HTR-8/SVneo (cell line): ENCODE measurements around the gene ADCY3.

ENCODE experiments used
- DNase-seq: peaks from one replicate; pipeline ENCODE4 v3.0.0; 2011; ENCODE audit warnings: low spot score, mixed read lengths; ENCODE audit not compliant: insufficient read length
- FAIRE-seq: peaks from 2 replicates; lab custom pipeline; 2011; peaks lifted over from hg19 to GRCh38; lab: Jason Lieb, UNC

ADCY3 gene

GRCh38 chr2:24926602-24927252 is 6.7 kb upstream of the ADCY3 start:
- FAIRE-seq (no peak), DNase-seq (no peak)

DNA sequence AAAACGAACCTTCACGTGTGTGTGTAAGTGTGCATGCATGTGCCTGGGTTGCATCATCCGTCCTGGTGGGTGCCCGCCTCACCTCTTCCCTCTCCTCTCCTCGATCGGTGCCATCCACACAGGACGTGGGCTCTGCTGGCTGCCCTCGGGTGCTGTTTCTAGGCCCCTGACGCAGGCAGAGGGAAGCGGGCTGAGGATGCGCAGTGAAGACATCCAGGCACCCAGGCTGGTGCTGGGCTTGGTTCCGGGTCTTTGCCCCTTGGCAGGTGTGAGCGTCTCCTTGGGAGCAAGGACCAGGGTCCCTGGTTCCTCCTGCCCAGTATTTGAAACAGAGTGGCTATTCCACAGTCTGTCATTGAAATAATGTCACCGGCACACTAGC is 6.2 kb upstream of the ADCY3 start:
- no peak for DNase-seq
- FAIRE-seq = no peak

- DNase-seq (no peak), FAIRE-seq (peak; percentile 99)
Measured at GRCh38 chr2:24925815-24926214, 5.8 kb upstream of the ADCY3 start.

- no peak for DNase-seq
- FAIRE-seq = no peak
Measured at GRCh38 chr2:24924732-24925131, 4.7 kb upstream of the ADCY3 start.

DNA sequence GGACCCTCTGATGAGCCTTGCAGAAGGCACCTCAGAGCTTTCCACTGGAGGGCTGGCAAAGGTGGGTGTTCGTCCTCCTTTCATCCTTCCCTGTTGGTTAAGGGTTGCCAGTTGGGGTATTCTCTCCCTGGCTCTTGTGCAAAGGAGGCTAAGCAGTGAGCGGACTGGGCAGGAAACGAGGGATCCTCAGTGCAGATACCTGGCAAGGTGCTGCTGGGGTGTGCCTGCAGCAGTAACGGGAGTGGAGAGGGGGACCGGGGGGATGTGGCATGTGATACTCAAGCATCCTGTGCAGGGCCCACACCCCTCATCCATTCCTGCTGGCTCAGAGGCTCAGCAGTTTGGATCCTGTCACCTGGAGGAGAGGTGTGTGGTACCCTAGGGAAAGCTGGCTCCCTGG is 4.2 kb upstream of the ADCY3 start:
- DNase-seq (no peak), FAIRE-seq (no peak)

GRCh38 chr2:24923106-24923505 is 3.1 kb upstream of the ADCY3 start:
- DNase-seq (no peak), FAIRE-seq (no peak)

DNA sequence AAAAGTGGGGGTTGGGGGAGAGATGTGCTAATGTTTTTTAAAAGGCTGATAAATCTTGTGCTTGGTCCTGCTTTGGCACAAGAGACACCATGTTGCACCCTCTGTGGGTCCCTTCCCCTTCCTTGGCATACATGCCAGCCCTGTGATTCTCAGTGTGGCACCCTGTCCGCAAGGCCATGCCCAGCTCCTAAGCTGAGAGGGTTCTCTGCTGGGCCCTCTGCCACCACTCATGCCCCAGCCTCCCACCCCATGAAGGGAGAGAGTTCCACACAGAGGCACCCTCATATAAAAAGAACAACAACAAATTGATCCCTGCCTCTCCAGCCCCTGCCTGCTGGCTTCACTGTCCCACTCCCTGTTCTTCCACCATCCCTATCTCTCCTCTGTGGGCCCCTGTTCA is 2.5 kb upstream of the ADCY3 start:
- DNase-seq = no peak
- FAIRE-seq = no peak

- FAIRE-seq = no peak
- no peak for DNase-seq
Measured at GRCh38 chr2:24920809-24921441, 888 bp upstream of the ADCY3 start.

GRCh38 chr2:24919506-24920097 is 435 bp downstream of the ADCY3 start:
- no peak for FAIRE-seq
- no peak for DNase-seq

- DNase-seq (peak; percentile 32), FAIRE-seq (peak; percentile 57)
Measured at GRCh38 chr2:24919037-24919505, 966 bp downstream of the ADCY3 start.

DNA sequence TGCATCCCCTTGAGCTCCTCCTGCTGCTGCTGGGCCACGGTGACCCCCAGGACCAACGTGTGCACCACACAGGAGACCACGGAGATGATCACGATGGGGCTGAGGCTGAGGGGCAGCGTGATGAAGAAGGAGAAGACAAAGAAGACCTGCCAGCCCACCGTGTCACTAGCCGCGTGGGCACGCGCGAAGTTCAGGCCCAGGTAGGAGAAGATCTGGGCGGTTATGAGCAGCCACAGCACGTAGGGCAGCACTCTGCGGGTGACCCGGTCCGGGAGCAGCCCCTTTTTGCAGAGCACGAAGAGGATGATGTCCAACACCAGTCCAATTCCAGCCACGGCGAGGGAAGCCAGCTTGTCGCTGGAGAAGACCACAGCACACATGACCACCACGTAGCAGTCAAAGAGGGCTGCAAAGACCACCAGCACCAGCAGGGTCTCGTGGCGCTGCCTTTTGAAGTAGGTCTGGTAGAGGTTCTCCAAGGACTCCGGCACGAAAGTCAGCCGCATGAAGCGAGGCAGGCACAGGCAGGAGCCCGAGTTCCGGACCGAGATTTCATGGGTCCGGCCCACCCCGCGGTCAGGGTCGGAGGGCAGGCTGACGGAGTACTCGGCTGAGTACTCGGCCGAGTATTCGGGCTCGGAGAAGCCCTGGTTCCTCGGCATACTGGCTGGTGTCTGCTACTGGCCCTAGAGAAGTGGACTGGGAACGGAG is 1.6 kb downstream of the ADCY3 start:
- DNase-seq (no peak), FAIRE-seq (peak; percentile 51)

- DNase-seq (no peak), FAIRE-seq (peak; percentile 28)
Measured at GRCh38 chr2:24917731-24918325, 2.2 kb downstream of the ADCY3 start.

DNA sequence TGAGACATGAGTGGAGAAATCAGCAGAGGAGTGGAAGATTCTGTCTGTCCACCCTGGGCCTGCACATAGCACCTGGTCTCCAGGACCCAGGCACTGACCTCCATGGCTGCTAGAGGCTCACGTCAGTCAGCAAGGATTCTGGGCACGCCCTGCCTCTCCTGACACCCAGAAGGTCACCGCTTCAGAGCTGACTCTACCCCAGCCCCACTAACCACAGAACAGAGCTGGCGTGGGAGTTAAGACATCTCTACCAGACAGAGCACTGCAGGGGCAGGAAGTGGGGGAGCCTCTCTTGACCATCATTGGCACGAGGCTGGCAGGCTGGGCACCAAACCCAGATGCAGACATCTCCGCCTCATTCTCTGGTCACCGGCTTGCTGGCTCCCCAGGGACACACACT is 3.0 kb downstream of the ADCY3 start:
- DNase-seq (no peak), FAIRE-seq (peak; percentile 77)

DNA sequence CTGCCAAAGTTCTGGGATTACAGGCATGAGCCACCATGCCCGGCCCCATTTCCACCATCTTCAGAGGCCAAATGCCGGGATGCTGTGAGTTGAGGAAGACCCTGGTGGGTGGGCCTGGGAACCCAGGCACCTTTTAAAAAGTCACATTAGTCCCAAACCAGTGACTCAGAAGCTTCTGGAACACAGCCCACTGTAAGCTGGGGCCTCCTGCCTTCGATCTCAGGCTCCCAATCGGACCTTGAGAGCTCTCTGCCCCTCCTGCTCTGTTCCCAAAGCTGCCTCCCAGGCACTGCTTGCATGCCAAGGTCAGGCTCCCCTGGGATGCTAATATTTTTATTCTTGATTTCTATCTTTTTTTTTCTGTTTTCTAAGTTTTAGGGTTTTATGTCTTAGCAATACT is 4.2 kb downstream of the ADCY3 start:
- no peak for DNase-seq
- FAIRE-seq = no peak

- DNase-seq (no peak), FAIRE-seq (no peak)
Measured at GRCh38 chr2:24915175-24915574, 4.9 kb downstream of the ADCY3 start.

DNA sequence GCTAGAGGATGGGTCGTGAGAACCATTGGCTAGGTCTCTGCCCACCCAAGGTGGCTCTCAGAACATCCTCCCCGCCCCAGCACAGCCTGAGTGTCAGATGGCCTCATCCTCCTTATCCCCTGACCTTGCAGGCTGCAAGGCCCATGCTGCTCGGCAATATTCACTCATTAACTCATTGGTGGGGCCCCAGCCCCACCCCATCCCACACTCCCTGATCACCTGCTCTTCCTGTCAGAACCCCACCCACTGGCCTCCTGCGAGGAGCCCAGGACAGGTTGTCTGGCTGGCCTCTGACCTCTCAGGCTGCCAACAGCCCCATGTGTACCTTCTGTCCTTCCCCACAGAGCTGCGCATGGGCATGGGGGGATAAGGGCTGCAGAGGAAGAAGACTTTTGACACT is 5.3 kb downstream of the ADCY3 start:
- FAIRE-seq (peak; percentile 60), DNase-seq (no peak)

DNA sequence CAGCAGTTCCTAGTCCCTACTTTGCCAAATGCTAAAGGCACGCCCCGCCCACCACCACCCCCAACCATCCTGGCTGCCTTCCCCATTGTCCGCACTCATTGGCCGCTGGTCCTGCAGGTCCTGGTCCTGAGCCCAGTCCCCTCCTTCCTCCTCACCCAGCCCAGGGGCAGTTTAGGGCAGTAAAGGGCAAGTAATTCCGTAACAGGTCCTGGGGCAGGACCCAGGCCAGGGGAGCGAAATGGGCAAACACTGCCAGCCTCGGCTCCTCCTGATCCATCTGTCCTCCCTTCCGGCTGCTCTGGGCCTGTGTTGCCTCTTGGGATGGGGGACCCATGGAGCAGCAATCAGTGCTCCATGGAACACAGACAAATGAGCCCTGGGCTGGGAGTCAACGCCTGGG is 6.1 kb downstream of the ADCY3 start:
- no peak for DNase-seq
- no peak for FAIRE-seq

DNA sequence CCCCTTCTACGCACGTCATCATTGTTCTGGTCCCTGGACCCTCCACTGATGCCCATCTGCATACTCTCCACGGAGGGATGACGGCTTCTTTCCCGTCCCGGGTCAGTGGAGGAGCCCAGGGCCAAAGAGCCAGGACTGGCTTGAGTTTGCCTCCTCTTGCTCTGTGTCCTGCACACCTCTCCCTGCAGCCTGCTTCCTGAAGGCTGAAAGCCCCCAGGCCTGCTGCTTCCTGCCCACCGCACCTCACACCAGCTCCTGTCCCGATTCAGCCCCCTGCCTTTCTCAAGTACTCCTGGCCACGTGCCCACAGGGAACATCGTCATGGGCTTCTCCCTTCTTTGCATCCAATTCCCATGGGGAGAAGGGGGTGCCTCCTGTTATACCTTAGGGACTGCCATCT is 7.1 kb downstream of the ADCY3 start:
- DNase-seq (no peak), FAIRE-seq (no peak)

- no peak for DNase-seq
- FAIRE-seq = no peak
Measured at GRCh38 chr2:24912523-24912922, 7.5 kb downstream of the ADCY3 start.

DNA sequence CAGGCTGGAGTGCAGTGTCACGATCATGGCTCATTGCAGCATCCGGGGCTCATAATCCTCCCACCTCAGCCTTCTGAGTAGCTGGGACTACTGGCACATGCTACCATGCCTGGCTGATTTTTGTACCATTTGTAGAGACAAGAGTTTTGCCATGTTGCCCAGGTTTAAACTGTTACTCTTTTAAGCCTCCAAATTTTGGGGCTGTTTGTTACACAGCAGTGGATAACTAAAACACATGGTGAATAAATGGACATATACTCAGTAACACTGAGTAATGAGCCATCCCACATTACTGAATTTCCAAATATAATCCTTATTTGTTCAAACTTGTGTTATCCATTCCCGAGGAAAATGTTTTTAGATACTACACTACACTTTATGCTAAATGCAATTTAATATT is 9.8 kb downstream of the ADCY3 start:
- FAIRE-seq (no peak), DNase-seq (no peak)
